Esophagus squamous epithelium (tissue), 5 donors: Measurements from ENCODE around the gene ZNF648. TPM values are rescaled to one million over a fixed set of nuclear protein-coding genes. Genes with fewer than 3 reads are reported as not detected.

Source experiments
- DNase-seq: peaks from one replicate; lab custom pipeline; 2025; lab: John Stamatoyannopoulos, UW
- H3K27ac ChIP-seq, 4 donors: fragments of 200-600 bp; sonication (generic); one replicate each; pipeline ENCODE4 v1.5.1; 2016 to 2019; ENCODE audit warnings: mild to moderate bottlenecking in 1 of 4
- H3K27me3 ChIP-seq, 4 donors: fragments of 200-600 bp; sonication (generic); 1 replicate in 3 of 4; 2 replicates in 1 of 4; pipeline versions ENCODE4 v1.5.1 to v1.6.0; 2017 to 2021; ENCODE audit warnings: antibody characterized with exemption in 1 of 4
- H3K36me3 ChIP-seq, 3 donors: fragments of 200-600 bp; sonication (generic); one replicate each; pipeline ENCODE4 v1.5.1; 2016 to 2019
- H3K4me1 ChIP-seq, 3 donors: fragments of 200-600 bp; sonication (generic); one replicate each; pipeline ENCODE4 v1.5.1; 2017 to 2019
- H3K4me3 ChIP-seq, 4 donors: fragments of 200-600 bp; sonication (generic); 1 replicate in 3 of 4; 2 replicates in 1 of 4; pipeline ENCODE4 v1.5.1; 2016 to 2019; ENCODE audit warnings: mild to moderate bottlenecking in 2 of 4, moderate library complexity in 1 of 4
- H3K9me3 ChIP-seq, 3 donors: fragments of 200-600 bp; sonication (generic); one replicate each; pipeline ENCODE4 v1.5.1; 2016 to 2019
- POLR2A ChIP-seq, 4 donors: fragments of 450-650 bp; IDR thresholded peaks; one replicate each; pipeline ENCODE4 v1.6.1; 2017; ENCODE audit warnings: antibody characterized with exemption in 4 of 4, mild to moderate bottlenecking in 4 of 4, moderate library complexity in 3 of 4
- WGBS, 2 donors: methylation state at CpG; one replicate each; pipeline ENCODE4 v1.1.5; 2018; 5-methylcytosine and 5-hydroxymethylcytosine counted together
- intact Hi-C: fragments of 100-400 bp; cut with DNase I; formaldehyde crosslinking; loops from one replicate; pipeline ENCODE4 v1.15.0; 2022
- total RNA-seq, 4 donors: library from RNA; depleted of rRNA; stranded (reverse); fragments of >200 nt; gene quantifications; one replicate each; pipeline ENCODE4 v1.1.0, GENCODE V29; 2016
- TF ChIP-seq, protein P1 (sequence below), 6 experiments: fragments of 450-650 bp in 4 of 6; fragments of 200-600 bp in 2 of 6; sonication (generic) in 2 of 6; IDR thresholded peaks; one replicate each; pipeline ENCODE4 v1.5.1; 2016 to 2019; ENCODE audit warnings: antibody characterized with exemption in 6 of 6, mild to moderate bottlenecking in 4 of 6, moderate library complexity in 4 of 6
- donor health status: DM: yes; HTN: yes; CAD: no.

The ZNF648 gene
- total RNA-seq, 4 donors from 2014 or later: under 0.01 TPM; not detected in 3

DNA sequence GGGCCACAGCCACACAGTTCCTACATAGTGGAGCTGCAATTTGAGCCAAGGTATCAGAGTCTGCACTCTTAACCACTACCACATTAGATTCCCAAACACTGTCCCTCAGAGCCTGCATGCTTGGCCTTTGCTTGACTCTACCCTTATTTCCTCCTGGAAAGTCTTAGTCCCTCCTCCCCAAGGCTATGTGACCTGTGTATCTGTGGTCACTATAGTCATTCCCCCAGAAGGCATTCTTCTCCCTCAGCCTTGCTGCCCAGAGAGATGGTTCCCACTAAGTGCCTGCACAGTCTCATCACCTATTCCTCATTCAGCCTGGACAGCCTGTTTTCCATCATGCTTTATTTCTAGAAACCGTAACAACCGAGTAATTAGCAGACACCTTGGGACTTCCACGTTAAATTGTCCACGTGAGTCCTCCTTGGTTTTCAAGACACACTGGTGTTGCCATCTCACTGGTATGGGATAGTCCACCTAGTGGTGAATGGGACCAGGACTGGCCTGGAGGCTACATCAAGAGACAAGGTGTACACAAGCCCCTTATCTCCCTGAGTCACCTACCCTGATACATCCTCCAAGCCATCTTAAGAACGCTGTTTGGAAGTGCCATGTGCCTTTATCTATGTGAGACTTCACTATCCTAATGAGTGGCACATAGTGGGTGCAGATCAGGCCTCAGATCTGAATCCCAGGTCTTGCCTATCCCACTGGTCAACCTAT lies 3.8 kb upstream of the ZNF648 start:
- intact Hi-C loops: no loop called here
- TF ChIP-seq, protein P1, sequence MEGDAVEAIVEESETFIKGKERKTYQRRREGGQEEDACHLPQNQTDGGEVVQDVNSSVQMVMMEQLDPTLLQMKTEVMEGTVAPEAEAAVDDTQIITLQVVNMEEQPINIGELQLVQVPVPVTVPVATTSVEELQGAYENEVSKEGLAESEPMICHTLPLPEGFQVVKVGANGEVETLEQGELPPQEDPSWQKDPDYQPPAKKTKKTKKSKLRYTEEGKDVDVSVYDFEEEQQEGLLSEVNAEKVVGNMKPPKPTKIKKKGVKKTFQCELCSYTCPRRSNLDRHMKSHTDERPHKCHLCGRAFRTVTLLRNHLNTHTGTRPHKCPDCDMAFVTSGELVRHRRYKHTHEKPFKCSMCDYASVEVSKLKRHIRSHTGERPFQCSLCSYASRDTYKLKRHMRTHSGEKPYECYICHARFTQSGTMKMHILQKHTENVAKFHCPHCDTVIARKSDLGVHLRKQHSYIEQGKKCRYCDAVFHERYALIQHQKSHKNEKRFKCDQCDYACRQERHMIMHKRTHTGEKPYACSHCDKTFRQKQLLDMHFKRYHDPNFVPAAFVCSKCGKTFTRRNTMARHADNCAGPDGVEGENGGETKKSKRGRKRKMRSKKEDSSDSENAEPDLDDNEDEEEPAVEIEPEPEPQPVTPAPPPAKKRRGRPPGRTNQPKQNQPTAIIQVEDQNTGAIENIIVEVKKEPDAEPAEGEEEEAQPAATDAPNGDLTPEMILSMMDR (IDR thresholded peaks at IDR 0.05): no peak
- no peak for TF ChIP-seq POLR2A (IDR thresholded peaks at IDR 0.05)

DNA sequence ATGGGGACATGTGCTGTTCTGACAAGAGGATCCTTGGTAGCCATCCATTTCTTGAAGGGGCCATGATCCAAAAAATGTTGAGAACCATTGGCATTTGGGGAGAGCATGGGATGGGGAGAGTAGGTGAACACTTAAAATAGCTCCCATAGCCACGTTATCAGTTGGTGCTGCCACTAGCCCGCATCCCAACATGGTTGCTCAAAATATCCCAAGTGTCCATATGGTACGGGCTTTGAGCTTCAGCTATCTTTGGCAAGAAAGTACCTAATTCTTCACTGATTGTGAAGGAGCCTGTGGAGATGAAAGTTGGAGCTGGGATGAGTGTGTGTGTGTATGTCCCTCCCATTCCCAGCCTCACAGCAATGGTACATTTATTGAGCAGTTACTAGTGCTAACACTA lies 3.1 kb upstream of the ZNF648 start:
- peaks cover 0 to 46% (median 0%) of the 10 kb centered on the region in 4 donors for H3K27me3 ChIP-seq
- H3K9me3 ChIP-seq: no peaks in the 10 kb centered on the region
- intact Hi-C loops: no loop called here
- no peak overlapping the region for H3K4me3 ChIP-seq
- WGBS, 2 donors: 69 to 93% methylated on average over 3 of the region's 3 CpGs
- no peaks in the 10 kb centered on the region for H3K36me3 ChIP-seq
- peaks cover 0 to 4% (median 0%) of the 10 kb centered on the region in 3 donors for H3K4me1 ChIP-seq
- DNase-seq: no peak
- TF ChIP-seq, protein P1 (IDR thresholded peaks at IDR 0.05): no peak
- TF ChIP-seq POLR2A (IDR thresholded peaks at IDR 0.05): no peak
- H3K27ac ChIP-seq: no peak overlapping the region

More for the DNA sequence above, 3.8 kb upstream of the ZNF648 start:
- H3K27ac ChIP-seq: no peak overlapping the region
- H3K27me3 ChIP-seq: peaks cover 0 to 53% (median 0%) of the 10 kb centered on the region in 4 donors
- H3K4me1 ChIP-seq: peaks cover 0 to 4% (median 0%) of the 10 kb centered on the region in 3 donors
- no peaks in the 10 kb centered on the region for H3K9me3 ChIP-seq
- no peaks in the 10 kb centered on the region for H3K36me3 ChIP-seq
- H3K4me3 ChIP-seq: no peak overlapping the region
- DNase-seq: no peak
- WGBS, 2 donors: 85 to 91% methylated on average over 5 of the region's 5 CpGs

DNA sequence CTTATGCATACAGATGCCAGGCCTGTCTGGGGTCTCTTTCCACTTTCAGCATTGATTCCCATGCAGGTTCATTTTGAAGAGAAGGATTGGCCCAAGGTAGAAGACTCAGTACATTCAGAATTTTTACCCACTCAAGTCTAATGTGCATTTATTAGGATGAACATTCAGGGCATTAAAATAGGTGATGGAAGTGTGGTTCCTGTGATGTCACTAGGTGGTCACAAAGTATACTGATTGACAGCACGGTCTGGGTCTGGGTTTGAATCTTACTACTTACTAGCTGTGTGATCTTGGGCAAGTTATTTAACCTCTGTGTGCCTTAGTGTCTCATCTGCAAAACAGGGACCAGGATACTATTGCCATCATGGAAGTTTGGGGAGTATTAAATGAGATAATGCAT lies 711 bp upstream of the ZNF648 start:
- intact Hi-C loops: no loop called here
- WGBS, 2 donors: 55 to 61% methylated on average over 1 of the region's 1 CpG
- no peak overlapping the region for H3K27ac ChIP-seq

DNA sequence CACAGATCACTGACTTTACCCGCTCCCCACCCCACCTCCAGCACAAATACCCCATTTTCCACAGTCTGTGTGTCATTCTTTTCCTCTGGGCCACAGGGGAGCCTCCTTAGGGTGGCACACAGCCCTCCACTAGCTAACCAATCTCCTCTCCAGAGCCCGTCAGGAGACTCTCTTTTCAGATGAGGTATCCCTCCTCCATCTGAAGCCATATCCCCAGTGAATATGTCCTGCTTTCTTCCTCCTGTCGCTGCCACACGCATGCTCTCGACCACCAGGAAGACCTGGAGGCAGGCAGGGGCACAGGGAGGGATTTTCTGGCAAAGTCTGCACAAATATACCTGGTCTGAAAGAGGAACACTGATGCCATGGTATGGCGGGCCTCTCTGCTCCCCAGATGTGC lies 635 bp downstream of the ZNF648 start:
- H3K4me1 ChIP-seq: peaks cover 0 to 8% (median 0%) of the 10 kb centered on the region in 3 donors
- no peak for DNase-seq
- no peak overlapping the region for H3K27ac ChIP-seq
- 65 to 79% methylated on average over 5 of the region's 6 CpGs for WGBS, 2 donors
- H3K27me3 ChIP-seq: peaks cover 0 to 55% (median 0%) of the 10 kb centered on the region in 4 donors
- H3K36me3 ChIP-seq: no peaks in the 10 kb centered on the region
- no peaks in the 10 kb centered on the region for H3K9me3 ChIP-seq
- no peak overlapping the region for H3K4me3 ChIP-seq
- intact Hi-C loops: no loop called here
- TF ChIP-seq POLR2A (IDR thresholded peaks at IDR 0.05): no peak
- TF ChIP-seq, protein P1 (IDR thresholded peaks at IDR 0.05): no peak

More for the DNA sequence above, 711 bp upstream of the ZNF648 start:
- peaks cover 0 to 44% (median 0%) of the 10 kb centered on the region in 4 donors for H3K27me3 ChIP-seq
- H3K4me1 ChIP-seq: peaks cover 0 to 1% (median 0%) of the 10 kb centered on the region in 3 donors
- H3K4me3 ChIP-seq: no peak overlapping the region
- no peak for DNase-seq
- no peaks in the 10 kb centered on the region for H3K36me3 ChIP-seq
- no peak for TF ChIP-seq POLR2A (IDR thresholded peaks at IDR 0.05)
- TF ChIP-seq, protein P1 (IDR thresholded peaks at IDR 0.05): no peak
- no peaks in the 10 kb centered on the region for H3K9me3 ChIP-seq

DNA sequence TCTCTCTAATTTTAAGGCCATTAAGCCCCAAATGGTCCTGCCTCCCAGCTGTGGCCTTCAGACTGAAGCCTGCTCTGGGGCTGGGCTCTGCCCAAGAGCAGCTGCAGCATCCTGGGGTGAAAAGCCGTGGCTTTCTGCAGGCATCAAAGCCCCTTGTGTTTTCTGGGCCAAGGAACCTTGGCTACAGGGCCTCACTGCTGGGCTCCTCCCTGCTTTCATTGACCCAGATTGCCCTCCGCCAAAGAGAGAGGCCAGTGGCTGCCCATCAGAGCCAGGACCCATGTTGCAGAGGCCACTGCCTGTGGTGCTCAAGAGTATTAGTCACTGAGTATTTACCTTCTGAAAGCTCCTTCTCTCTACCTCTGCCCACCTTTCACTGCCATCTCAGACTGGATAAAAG lies 1.6 kb downstream of the ZNF648 start:
- H3K27ac ChIP-seq: no peak overlapping the region
- H3K27me3 ChIP-seq: peaks cover 0 to 59% (median 0%) of the 10 kb centered on the region in 4 donors
- WGBS, 2 donors: 57 to 75% methylated on average over 1 to 2 of the region's 2 CpGs
- no peaks in the 10 kb centered on the region for H3K36me3 ChIP-seq
- no peaks in the 10 kb centered on the region for H3K9me3 ChIP-seq
- peaks cover 0 to 8% (median 0%) of the 10 kb centered on the region in 3 donors for H3K4me1 ChIP-seq
- no peak for TF ChIP-seq POLR2A (IDR thresholded peaks at IDR 0.05)
- TF ChIP-seq, protein P1 (IDR thresholded peaks at IDR 0.05): no peak
- intact Hi-C loops: loop anchor here (10.0 kb wide), 1 partner anchor 575 kb away; the partner anchor contains the start of gene CACNA1E
- DNase-seq: no peak
- H3K4me3 ChIP-seq: no peak overlapping the region
